ENCODE measurements around the gene NEAT1.

Gene NEAT1

DNA sequence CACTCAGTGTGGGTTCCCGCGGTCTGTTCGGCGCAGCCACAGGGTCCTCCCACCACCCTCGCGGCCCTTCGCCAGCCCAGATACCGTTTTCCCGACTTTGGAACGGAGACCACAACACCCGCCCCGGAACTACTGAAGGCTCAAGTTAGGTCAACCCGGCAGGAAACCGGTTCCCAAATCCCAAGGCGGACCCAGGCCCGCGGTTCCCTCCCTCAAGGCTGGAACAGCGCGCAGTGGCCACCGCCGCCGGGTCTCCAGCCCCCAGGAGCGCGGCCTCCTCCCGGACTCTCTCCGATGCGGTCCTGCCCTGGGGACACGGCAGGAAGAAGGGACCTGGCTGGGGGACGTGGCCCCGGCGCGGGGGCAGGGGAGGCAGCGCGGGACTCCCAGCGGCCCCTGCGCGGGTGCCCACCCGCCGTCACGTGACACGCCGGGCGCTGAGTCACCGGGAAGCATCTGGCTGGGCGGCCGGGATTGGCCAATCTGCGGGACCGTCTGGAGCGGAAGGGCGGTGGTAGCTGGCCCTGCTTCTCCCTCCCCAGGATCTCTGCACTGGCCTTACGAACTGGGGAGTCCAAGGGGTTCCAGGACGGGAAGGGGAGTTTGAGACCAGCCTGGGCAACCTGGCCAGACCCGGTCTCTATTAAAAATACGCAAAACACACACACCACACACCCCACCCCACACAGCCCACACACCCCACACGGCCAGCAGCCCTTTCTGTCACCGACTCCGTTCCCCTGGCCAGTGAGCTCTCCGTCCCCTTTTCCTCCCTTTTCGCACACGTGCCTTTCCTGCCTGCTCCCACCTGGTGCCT, 54.8 kb downstream of the NEAT1 start:
- in situ Hi-C loops (cut with HindIII; ENCODE audit: low sequenced_read_pairs): no loop called here

DNA sequence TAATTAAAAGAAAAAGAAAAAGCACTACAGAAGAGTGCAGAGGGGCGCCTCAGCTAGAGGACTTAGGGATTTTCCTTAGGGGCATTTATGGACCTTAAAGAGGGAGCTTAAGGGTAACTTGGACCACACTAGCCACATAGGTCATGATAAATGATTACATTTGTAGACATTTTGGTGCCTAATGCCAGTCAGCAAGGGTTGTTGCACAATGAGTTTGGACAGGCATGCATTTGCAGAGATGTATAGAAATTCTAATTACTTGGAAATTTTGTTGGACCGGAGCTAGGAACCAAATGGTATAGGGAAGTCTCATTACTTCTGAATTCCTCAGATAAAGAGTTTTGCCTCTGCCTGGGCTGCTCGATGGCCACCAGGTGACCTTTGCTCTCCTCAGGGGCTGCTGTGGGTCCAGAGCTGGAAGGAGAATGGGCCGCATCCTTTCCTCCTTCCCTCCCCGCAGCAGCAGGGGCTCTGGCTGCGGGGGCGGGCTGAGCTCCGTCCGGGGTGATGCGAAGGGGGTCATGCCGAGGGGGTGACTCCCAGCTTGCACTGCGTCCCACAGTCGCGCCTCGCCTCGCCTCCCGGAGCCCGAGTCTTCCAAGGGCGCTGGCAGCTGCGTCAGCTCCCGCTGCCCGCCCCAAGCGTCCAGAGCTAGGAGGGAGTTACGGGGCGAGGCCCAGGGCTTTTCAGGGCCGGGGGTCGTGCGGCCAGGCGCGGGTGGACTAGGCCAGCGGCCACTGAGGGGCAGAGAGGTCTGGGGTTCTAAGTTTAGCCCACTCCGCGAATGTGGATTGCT, 56.0 kb downstream of the NEAT1 start:
- in situ Hi-C loops (cut with HindIII; ENCODE audit: low sequenced_read_pairs): no loop called here

DNA sequence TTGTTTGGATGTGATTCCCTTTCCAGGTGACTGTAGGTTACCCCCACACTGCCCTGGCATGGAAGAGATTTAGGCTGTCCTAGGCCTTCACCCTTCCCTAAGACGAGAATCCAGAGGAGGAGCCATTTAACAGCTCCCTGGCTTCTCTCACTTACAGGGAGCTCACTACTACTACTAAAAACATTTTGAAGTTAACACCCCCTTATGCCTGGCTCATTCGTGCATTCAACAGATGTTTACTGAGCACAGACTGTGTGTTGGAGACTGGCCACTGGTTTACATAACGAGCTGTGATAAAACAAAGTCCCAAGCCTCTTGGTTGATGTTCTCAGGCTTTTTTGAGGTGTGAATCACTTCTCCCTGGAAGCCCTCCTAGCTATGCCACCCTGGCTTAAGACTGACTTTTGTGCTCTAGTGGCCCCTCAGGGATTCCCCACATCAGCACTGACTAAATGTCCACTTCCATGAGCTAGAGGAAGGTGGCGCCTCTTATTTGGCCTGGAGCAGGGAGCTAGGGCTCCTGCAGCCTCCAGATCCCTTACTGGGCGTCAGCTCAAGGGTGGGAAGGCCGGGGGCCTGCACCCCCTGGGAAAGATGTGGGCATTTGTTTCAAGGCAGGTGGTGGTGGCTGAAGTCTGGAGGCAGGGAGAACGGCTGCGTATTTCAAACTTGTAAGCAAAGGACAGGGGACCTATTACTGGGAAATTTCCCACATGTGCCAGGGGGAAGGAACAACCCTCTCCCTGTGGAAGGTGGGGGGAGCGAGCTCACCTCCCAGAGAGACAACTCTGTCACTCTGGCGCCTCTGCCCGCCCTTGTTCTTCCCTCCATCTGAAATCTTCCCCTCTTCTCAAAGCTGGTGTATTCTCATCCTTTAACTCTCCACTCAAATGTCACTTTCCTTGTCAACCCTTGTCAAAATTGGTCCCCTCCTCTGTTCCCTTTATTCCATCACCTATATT, 56.9 kb downstream of the NEAT1 start:
- in situ Hi-C loops (cut with HindIII; ENCODE audit: low sequenced_read_pairs): no loop called here

DNA sequence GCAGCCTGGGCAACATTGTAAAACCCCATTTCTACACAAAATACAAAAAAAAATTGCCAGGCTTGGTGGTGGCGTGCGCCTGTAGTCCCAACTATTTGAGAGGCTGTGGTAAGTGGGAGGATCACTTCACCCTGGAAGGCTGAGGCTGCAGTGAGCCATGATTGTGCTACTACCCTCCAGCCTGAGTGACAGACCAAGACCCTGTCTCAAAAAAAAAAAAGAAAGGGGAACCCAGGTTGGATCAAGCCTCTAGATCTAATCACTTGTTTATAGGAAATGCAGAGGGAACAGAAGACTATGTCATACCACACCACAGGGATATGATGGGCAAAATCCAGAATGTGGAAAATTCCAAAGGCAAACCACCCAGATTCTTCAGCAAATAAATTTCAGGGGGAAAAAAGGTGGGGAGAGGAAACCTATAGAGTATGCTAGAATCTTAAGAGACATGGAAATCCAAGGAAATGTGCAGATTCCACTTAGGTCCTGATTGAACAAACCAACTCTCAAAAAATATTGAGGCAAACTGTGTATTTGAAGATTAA, 59.8 kb downstream of the NEAT1 start:
- in situ Hi-C loops (cut with HindIII; ENCODE audit: low sequenced_read_pairs): no loop called here

DNA sequence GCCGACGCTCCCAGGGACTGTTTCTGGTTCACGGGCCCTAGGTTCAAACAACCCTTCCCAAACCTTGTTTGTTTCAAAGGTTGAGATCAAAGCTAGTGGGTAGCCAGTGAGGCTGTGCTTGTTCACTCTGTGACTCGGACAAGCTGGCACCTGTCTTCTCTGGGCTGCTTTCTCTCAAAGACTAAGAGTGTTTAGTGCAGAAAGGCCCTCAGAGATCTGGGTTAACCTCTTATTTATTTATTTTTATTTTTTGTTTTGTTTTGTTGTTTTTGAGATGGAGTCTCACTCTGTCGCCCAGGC, 63.3 kb downstream of the NEAT1 start:
- in situ Hi-C loops (cut with HindIII; ENCODE audit: low sequenced_read_pairs): no loop called here

DNA sequence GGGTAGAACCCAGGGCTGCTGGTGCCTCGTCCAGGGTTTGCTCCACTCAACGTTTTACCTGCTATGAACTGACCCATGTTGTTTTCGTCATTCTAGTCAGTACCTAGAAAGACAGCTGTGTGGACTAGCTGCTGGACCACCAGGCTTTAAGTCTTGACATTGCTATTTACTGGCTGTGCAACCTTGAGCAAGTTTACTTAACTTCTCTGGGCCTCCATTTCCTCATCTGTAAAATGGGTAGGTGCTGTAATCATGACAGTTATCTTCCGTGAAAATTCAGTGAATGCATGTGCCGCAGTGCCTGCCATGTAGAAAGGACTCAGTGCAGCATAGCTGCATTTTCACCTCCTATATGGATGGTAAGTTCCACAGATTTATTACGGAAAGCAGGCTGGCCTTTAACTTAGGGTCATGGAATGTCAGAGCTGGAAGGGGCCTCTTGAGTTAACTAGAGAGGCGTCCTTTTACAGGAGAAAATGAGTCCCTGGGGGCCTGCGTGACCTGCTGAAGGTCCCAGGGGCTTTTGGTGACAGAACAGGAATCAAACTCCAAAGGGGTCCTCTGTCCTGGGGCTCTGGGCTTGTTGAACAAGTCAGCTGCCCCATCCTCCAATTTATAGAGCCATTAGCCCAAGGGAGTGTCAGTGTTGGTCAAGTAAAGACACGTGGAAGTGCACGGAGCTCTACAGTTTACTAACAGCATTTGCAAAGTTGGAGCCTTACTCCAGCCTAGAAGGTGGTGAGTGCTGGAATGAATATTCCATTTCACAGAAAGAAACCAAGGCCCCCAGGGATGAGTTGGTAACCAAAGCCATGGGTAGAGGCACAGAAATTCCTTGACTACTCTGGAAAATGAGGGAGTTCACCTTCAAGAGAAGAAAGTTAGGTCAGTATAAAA, 64.2 kb downstream of the NEAT1 start:
- in situ Hi-C loops (cut with HindIII; ENCODE audit: low sequenced_read_pairs): no loop called here

DNA sequence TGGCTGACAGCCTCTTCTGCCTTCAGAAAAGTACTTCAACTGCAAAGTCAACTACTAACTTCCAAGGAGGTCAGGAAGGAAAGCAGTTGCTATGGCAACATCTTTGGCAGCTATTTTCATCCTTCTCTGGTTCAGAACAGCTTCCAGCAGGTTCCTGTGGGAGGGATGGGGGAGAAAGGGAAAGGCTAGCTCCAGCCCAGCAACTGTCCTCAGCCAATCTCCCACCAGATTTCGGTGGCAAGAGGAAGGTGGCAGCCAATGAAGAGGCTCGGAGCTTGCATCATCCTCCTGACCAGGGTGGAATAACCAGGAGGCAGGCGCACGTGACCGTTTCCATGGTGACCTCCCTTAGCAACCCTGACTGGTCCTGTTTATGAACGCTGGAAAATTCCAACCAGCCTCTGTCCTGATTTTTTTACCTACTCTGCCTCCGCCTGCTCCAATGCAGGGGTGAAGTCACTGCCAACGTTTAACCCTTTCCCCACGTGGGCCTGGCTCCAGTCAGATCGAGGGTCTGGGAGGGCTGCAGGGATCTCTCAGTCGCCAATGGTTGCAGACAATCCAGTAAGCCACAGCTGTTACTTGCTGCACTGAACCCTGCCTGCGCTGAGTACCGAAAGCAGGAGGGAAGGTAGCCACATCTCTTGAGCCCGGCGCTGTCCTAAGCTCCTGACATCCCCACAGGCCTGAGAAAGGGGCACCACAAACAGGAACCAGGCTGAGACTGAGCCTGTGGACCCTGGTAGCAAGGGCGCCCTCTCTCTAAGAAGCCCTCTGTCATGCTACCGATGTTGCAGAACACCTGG, 65.1 kb downstream of the NEAT1 start:
- in situ Hi-C loops (cut with HindIII; ENCODE audit: low sequenced_read_pairs): no loop called here

DNA sequence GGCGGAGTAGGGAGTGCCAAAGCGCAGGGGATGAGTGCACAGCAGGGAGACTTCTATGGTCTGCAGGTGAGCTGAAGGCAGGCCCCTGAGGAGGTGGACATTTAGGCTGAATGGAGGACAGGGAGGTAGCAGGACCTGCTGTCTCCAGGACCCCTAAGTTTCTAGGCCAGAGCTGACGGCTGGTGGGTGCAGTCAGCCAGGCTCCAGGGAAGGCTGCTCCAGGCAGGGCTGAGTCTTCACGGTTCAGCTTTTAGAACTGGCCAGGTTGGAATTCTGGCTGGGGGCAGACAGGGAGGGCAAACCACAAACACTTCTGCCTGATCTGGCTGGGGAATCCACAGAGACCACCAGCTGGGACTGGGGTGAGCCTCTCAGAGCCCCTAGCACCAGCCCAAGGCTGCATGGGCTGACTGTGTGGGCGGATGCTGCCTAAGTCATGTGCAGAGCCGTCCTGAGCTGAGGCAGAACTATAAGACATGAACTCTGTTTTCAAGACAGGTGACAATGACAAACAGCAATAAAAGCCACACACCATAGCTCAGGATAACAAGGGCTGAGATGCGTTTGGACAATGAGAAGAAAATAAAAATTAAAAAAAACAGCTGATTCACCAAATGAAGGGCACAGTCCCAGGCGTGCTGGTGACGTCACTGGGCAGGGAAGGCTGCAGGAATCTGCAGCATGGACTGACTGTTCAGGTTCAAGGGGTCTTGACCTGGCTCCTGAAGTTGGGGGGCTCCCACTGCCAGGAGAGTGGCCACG, 65.9 kb downstream of the NEAT1 start:
- in situ Hi-C loops (cut with HindIII; ENCODE audit: low sequenced_read_pairs): no loop called here

DNA sequence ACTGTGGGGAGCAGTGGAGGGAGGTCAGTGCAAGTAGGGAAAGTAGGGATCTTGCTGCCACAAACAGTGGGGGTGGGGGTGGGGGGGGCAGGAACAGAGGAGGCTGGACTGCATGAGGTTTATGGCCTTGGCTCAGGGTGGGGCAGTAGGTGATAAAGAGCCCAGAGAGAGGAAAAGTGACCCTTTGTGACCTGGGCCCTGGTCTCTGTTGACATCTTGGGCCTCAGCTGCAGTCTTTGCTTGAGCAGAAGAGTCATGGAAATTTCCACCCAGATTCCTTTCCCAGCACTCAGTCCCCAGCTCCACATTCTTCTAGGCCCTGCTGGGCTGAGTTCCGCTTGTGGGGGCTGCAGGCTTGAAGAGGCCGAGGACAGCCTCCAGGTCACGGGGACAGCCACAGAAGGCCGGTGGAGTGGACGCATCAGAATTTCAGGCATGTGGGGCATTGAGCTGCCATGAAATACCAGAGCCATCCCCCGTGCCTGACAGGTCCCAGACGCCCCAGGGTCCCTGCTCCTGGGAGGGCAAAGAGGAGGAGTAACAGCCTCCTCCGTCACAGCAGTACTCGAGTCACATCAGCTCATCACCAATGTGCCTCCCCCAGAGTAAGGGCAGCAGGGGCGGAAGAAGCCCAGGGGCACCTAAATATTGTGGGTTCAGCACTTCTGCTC, 66.6 kb downstream of the NEAT1 start:
- in situ Hi-C loops (cut with HindIII; ENCODE audit: low sequenced_read_pairs): no loop called here

DNA sequence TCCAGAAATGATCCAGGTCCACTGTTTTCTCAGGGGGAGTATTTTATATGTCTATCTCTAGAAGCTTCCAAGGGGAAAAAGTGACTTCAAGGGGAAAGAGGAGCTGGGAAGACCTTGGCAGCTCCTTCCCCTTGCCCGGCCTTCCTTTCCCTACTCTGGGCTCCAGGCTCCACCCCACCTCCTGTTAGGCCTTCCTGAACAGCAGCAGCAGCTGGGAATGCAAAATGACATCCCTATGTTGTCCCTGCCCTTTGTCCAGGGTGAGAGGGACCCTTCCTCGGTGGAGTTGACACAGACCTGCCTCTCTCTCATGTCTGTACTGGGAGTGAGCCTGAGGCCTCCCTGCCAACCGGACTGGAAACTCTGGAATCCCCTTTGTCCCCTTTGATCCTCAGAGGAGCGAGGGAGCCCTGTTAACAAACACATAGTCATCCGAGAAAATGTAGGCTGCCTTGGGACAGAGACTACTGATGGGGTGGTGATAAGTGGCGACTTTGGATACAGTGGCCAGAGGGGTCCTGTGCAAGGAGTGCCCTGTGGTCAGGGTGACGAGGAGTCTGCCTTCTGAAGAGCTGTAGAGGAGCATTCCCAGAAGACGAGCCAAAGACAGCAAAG, 67.2 kb downstream of the NEAT1 start:
- in situ Hi-C loops (cut with HindIII; ENCODE audit: low sequenced_read_pairs): no loop called here

DNA sequence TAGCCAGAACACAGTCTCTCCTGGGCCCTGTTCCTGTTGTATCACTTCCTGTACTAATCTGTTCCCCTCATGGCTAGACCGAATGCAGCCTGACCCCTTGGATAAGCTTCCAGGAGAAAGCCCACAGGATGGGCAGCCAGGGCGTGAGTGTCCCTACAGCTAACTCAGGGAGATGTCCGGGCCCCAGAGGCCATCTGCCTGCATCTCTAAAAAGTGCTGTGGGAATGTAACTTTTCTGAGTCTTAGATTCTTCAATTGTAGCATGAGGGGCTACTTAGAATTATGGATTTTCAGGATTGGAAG, 68.5 kb downstream of the NEAT1 start:
- in situ Hi-C loops (cut with HindIII; ENCODE audit: low sequenced_read_pairs): no loop called here

DNA sequence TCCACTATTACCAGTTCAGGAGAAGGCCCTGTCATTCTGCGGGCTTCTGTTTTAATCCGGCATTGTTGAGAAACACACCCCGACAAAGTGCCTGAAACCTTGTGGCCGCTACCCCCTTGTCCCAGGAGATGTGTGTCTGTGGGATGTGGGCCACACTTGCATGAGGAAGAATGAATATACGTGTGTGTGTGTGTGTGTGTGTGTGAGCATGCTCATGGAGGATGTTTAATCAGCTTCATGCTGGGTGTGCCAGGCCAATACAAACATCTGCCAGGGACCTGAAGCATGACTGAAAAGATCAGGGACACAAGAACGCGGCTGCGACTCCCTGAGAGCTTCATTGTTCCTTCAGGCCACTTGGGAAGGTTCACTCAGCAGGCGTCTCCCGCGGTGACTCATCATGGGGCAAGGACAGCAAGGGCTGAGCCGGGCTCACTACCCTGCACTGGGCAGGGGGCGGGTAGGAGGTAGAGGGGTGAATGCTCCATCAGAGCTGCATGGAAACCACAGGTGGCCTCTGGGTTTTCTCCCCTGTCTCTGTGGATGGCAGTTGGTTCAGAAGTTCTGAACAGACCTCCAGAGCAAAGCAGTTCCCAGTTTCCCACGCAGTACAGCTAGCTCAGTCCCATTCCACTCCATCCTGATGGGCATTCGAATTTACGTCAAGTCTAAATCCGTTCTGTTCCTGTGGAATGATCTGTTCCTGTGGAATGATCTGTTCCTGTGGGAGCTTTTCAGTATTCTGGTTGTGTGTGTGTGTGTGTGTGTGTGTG, 69.2 kb downstream of the NEAT1 start:
- in situ Hi-C loops (cut with HindIII; ENCODE audit: low sequenced_read_pairs): no loop called here

DNA sequence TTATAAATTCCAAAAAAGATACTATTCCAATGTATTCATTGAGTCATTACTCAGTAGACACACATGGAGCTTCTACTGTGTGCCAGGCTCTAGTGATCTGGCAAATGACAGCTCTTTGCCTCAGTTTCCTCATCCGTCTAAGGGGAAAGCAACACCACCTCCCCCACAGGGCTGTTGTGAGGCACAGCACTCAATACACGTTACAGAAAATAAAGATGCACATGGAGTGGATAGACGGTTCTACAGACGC, 69.7 kb downstream of the NEAT1 start:
- in situ Hi-C loops (cut with HindIII; ENCODE audit: low sequenced_read_pairs): no loop called here

DNA sequence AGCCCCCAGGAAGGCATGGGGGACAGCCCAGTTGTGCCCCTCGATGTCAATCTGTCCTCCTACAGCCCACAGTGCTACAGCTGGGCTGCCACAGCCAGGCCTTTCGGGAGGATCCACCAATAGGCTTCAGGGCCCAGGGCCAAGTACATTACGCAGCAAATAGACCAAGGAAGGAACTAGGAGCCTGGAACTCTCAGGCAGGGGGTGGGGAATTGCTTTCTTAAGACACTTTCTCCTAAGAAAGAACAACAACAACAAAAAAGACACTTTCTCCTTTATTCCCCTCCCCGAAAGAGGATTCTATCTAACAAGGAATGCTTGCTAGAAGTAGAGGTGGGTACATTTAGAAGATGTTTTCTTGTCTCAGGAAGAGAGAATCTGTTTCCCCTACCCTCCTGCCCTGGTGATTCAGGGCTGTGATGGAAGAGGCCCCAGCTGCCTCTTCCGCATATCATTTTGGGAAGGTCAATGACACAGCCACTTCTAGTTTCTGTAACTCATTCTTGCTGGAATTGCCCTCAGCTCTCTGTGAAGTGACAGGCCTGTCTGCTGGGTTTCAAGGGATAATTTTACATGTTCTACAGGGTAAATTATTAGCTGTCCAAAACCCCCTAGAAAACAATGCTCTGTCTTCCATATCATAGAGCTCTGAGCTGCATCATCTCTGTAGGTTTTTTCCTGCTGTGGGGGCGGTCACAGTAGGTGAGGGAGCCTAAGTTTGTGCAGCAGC, 70.2 kb downstream of the NEAT1 start:
- in situ Hi-C loops (cut with HindIII; ENCODE audit: low sequenced_read_pairs): no loop called here

DNA sequence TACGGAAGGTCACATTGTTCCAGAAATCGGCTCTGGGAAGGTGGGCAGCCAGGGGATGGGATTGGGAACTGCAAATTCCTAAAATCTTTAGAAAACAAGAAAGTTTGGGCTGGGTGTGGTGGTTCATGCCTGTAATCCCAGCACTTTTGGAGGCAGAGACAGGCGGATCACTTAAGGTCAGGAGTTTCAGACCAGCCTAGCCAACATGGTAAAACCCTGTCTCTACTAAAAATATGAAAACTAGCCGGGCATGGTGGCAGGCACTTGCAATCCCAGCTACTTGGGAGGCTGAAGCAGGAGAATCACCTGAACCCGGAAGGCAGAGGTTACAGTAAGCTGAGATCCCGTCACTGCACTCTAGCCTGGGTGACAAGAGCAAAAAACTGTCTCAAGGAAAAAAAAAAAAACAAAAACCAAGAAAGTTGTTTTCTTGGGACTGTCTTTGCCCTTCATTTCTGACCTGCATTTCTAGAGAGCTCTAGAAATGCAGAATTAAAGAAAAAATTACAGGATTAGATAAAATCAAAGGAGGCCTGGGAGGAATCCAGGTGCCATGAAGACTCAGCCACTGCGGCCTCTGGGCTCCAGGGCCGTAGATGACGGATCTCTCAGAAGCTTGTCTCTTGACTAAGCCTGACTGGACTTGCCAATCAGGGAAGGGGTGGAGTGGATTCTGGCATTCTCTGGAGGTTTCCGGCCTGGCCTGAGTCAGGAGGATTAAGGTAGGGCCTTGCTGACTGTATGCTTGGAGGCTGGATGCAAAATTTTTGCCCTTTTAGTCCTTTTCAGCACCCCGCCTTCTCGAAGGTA, 71.0 kb downstream of the NEAT1 start:
- in situ Hi-C loops (cut with HindIII; ENCODE audit: low sequenced_read_pairs): no loop called here
